Endothelial cell of umbilical vein (primary cell): ENCODE results near the gene UBAC1.

Source experiments
- CTCF ChIP-seq, 2 donors: IDR thresholded peaks; 1 replicate in 1 of 2; 2 replicates in 1 of 2; pipeline ENCODE4 v1.5.1; 2011; ENCODE audit warnings: low read length in 2 of 2, mild to moderate bottlenecking in 2 of 2, moderate library complexity in 2 of 2, control low read depth in 1 of 2, inconsistent platforms in 1 of 2, low read depth in 1 of 2; ENCODE audit not compliant: insufficient read depth in 1 of 2; ENCODE audit errors: extremely low read depth in 1 of 2
- EZH2 ChIP-seq: IDR thresholded peaks from 2 replicates; pipeline ENCODE4 v1.6.1; 2012; ENCODE audit warnings: borderline replicate concordance, low read depth, mild to moderate bottlenecking, moderate library complexity, low read length, inconsistent platforms; ENCODE audit not compliant: severe bottlenecking
- FOS ChIP-seq: IDR thresholded peaks from 2 replicates; pipeline ENCODE4 v1.6.1; 2011; ENCODE audit warnings: mild to moderate bottlenecking, low read length, moderate library complexity, borderline replicate concordance; ENCODE audit not compliant: insufficient read depth
- MAX ChIP-seq: IDR thresholded peaks from 2 replicates; pipeline ENCODE4 v1.6.1; 2011; ENCODE audit not compliant: insufficient read depth, insufficient read length
- POLR2A ChIP-seq: IDR thresholded peaks from 2 replicates; pipeline ENCODE4 v1.6.1; 2012; ENCODE audit warnings: low read depth, mild to moderate bottlenecking, control low read depth, low read length
- POLR2AphosphoS5 ChIP-seq: IDR thresholded peaks from 2 replicates; pipeline ENCODE4 v1.6.1; 2012; ENCODE audit warnings: low read depth, mild to moderate bottlenecking, control low read depth, low read length, moderate library complexity; ENCODE audit not compliant: insufficient read depth

DNA sequence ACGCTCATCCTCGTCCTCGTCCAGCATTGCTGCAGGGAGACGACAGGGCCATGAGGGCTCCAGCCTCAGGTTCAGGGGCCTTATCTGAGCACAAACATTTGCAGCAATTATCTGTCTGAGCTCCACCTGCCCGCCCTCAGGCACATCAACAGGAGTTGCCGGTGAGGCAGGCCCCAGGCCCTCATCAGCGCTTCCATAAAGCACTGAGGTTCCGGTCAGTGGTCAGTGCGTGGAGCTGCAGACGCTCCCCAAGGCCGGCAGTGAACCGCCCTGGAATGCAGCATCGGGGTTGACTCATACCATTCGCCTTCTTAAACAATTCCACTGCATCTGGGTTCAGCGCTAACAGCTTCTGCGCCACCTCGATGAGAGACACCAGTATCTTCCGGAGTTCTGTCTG, 15.2 kb downstream of the UBAC1 start:
- no peak for TF ChIP-seq CTCF (IDR thresholded peaks at IDR 0.05; ENCODE audit: extremely low read depth in 1 of 2, insufficient read depth in 1 of 2, low read depth in 1 of 2, low read length in 2 of 2)
- no peak for TF ChIP-seq POLR2A
- TF ChIP-seq FOS, result no peak
- no peak for TF ChIP-seq MAX
- no peak for TF ChIP-seq EZH2
- no peak for TF ChIP-seq POLR2AphosphoS5
